ENCODE results near the gene GSG1L2.

The GSG1L2 gene

GRCh38 chr17:9811086-9811485 is 10.8 kb downstream of the GSG1L2 start:
- H3K9ac ChIP-seq (ENCODE audit: low read length), result no peak overlapping the region
- H3K9me2 ChIP-seq (ENCODE audit: low read depth, low read length), result no peaks in the 10 kb centered on the region

GRCh38 chr17:9810100-9810949 is 11.6 kb downstream of the GSG1L2 start:
- 0 out of 2 replicates have a peak, but pooled peaks cover 3% of the 10 kb centered on the region for H3K27me3 ChIP-seq (ENCODE audit: insufficient read depth, low read length)
- H3K79me2 ChIP-seq (ENCODE audit: insufficient read depth, low read length), result no peaks in the 10 kb centered on the region
- H3K4me1 ChIP-seq (ENCODE audit: insufficient read depth, low read length, severe bottlenecking), result no peaks in the 10 kb centered on the region
- no peak overlapping the region for H3K4me2 ChIP-seq (ENCODE audit: low read length)
- no peak overlapping the region for H3K4me3 ChIP-seq (ENCODE audit: low read depth, low read length, poor library complexity, severe bottlenecking)
- no peaks in the 10 kb centered on the region for H4K20me1 ChIP-seq (ENCODE audit: insufficient read depth, low read length)
- no peaks in the 10 kb centered on the region for H3K9me3 ChIP-seq (ENCODE audit: low read length)
- H2AFZ ChIP-seq (ENCODE audit: low read length), result no peak overlapping the region
- TF ChIP-seq EZH2 (IDR thresholded peaks at IDR 0.05; ENCODE audit: borderline replicate concordance, low read length), result no peak
- TF ChIP-seq CTCF (IDR thresholded peaks at IDR 0.05; ENCODE audit: low read length), result no peak
- no peaks in the 10 kb centered on the region for H3F3A ChIP-seq (ENCODE audit: insufficient read depth, low read length)
- no peak overlapping the region for H3K9ac ChIP-seq (ENCODE audit: low read length)
- no peaks in the 10 kb centered on the region for H3K36me3 ChIP-seq (ENCODE audit: insufficient read depth, low read length)
- no peaks in the 10 kb centered on the region for H3K9me2 ChIP-seq (ENCODE audit: low read depth, low read length)
- no peak overlapping the region for H3K27ac ChIP-seq (ENCODE audit: low read depth, low read length, poor library complexity, severe bottlenecking)

More at GRCh38 chr17:9811086-9811485, 10.8 kb downstream of the GSG1L2 start:
- Histone ChIP-seq H3K27ac (ENCODE audit: low read depth, low read length, poor library complexity, severe bottlenecking) (no peak overlapping the region), H3K4me2 (ENCODE audit: low read length) (no peak overlapping the region), H3K9me3 (ENCODE audit: low read length) (no peaks in the 10 kb centered on the region), H3K79me2 (ENCODE audit: insufficient read depth, low read length) (no peaks in the 10 kb centered on the region), H2AFZ (ENCODE audit: low read length) (no peak overlapping the region), H3K4me1 (ENCODE audit: insufficient read depth, low read length, severe bottlenecking) (no peaks in the 10 kb centered on the region), H4K20me1 (ENCODE audit: insufficient read depth, low read length) (no peaks in the 10 kb centered on the region), H3F3A (ENCODE audit: insufficient read depth, low read length) (no peaks in the 10 kb centered on the region), H3K27me3 (ENCODE audit: insufficient read depth, low read length) (0 out of 2 replicates have a peak, but pooled peaks cover 3% of the 10 kb centered on the region), H3K4me3 (ENCODE audit: low read depth, low read length, poor library complexity, severe bottlenecking) (no peak overlapping the region), H3K36me3 (ENCODE audit: insufficient read depth, low read length) (no peaks in the 10 kb centered on the region)
- TF ChIP-seq CTCF (IDR thresholded peaks at IDR 0.05; ENCODE audit: low read length) (no peak), EZH2 (IDR thresholded peaks at IDR 0.05; ENCODE audit: borderline replicate concordance, low read length) (no peak)

- no peak overlapping the region for H3K4me2 ChIP-seq (ENCODE audit: low read length)
- TF ChIP-seq CTCF (IDR thresholded peaks at IDR 0.05; ENCODE audit: low read length) (no peak), EZH2 (IDR thresholded peaks at IDR 0.05; ENCODE audit: borderline replicate concordance, low read length) (no peak)
Measured at GRCh38 chr17:9809409-9809808, 12.5 kb downstream of the GSG1L2 start.

More at GRCh38 chr17:9809409-9809808, 12.5 kb downstream of the GSG1L2 start:
- no peaks in the 10 kb centered on the region for H3K79me2 ChIP-seq (ENCODE audit: insufficient read depth, low read length)
- H3K27me3 ChIP-seq (ENCODE audit: insufficient read depth, low read length), result 0 out of 2 replicates have a peak, but pooled peaks cover 3% of the 10 kb centered on the region
- H3K9me2 ChIP-seq (ENCODE audit: low read depth, low read length), result no peaks in the 10 kb centered on the region
- H3K9me3 ChIP-seq (ENCODE audit: low read length), result no peaks in the 10 kb centered on the region
- H2AFZ ChIP-seq (ENCODE audit: low read length), result no peak overlapping the region
- no peaks in the 10 kb centered on the region for H3K4me1 ChIP-seq (ENCODE audit: insufficient read depth, low read length, severe bottlenecking)
- H3K36me3 ChIP-seq (ENCODE audit: insufficient read depth, low read length), result no peaks in the 10 kb centered on the region
- no peak overlapping the region for H3K27ac ChIP-seq (ENCODE audit: low read depth, low read length, poor library complexity, severe bottlenecking)
- no peak overlapping the region for H3K4me3 ChIP-seq (ENCODE audit: low read depth, low read length, poor library complexity, severe bottlenecking)
- H3K9ac ChIP-seq (ENCODE audit: low read length), result no peak overlapping the region
- no peaks in the 10 kb centered on the region for H4K20me1 ChIP-seq (ENCODE audit: insufficient read depth, low read length)
- H3F3A ChIP-seq (ENCODE audit: insufficient read depth, low read length), result no peaks in the 10 kb centered on the region
